ENCODE results near the gene MYCL.

MYCL gene

GRCh38 chr1:39901714-39902459 lies at the start of gene MYCL:
Gene MYCL, minus strand, starts transcription at chr1:39901917. Its CDS starts 483 bp downstream, at chr1:39901434.
- DNase-seq, result peak; percentile 83

GRCh38 chr1:39949891-39950290 lies 48.2 kb upstream of the MYCL start:
- no peak for DNase-seq

DNA sequence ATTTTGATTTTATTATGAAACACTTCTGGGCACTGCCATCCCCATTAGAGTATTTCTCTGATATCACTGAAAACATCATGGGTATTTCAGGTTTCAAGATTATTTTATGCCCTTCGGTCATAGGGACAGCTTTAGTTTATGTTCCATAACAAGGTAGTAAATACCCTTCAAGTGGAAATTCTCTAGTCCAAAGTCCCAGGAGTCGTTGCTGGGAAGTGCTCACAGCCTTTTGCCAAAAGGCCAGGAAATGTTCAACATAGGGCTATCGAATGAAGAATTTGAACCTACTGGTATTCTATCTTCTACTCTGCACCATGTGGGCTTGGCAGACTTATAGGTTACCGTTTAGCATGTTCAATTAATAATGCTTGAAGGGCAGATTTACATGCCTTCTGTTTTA lies 45.5 kb upstream of the MYCL start:
- no peak for DNase-seq

- no peak for DNase-seq
Observed at GRCh38 chr1:39946216-39946615, 44.5 kb upstream of the MYCL start.

GRCh38 chr1:39944410-39945112 lies 42.8 kb upstream of the MYCL start:
- DNase-seq, result no peak

- DNase-seq, result no peak
Observed at GRCh38 chr1:39943471-39944290, 42.0 kb upstream of the MYCL start.

GRCh38 chr1:39940980-39941871 lies 39.5 kb upstream of the MYCL start:
- no peak for DNase-seq

- no peak for DNase-seq
Observed at GRCh38 chr1:39940253-39940652, 38.5 kb upstream of the MYCL start.

- no peak for DNase-seq
Observed at GRCh38 chr1:39938856-39939255, 37.1 kb upstream of the MYCL start.

DNA sequence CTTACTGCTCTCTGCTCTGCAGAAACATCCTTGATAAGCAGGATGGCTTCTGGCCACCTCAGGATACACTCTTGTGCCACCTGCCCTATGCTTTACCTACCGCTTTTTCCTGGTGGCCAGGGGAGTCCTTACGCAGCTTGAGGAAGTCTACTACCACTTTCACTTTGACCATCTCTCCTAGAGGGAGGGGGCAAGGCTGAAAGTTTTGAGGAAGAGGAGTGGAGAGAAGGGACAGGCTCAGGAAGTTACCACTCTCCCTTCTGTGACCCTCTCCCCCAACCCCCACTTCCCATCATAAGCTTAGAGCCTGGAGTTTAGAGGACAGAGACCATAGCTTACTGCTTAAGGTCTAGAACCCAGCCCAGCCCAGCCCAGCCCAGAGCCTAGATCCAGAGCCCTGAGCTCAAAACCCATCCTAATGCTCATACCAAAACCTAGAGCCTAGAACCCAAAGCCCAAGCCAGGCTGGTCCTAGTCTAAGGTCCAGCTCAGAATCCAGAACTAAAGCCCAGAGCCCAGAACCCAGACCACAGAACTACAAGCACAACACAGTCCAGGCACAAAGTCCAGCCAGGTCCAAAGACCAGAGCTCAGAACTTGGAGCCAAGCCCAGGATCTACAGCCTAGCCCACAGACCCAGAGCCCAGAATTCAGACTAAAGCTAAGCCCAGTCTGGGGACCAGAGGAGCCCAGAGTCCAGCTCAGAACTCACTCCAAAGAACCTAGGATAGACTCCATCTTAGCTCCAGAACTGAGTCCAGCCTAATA lies 35.2 kb upstream of the MYCL start:
- DNase-seq, result no peak

DNA sequence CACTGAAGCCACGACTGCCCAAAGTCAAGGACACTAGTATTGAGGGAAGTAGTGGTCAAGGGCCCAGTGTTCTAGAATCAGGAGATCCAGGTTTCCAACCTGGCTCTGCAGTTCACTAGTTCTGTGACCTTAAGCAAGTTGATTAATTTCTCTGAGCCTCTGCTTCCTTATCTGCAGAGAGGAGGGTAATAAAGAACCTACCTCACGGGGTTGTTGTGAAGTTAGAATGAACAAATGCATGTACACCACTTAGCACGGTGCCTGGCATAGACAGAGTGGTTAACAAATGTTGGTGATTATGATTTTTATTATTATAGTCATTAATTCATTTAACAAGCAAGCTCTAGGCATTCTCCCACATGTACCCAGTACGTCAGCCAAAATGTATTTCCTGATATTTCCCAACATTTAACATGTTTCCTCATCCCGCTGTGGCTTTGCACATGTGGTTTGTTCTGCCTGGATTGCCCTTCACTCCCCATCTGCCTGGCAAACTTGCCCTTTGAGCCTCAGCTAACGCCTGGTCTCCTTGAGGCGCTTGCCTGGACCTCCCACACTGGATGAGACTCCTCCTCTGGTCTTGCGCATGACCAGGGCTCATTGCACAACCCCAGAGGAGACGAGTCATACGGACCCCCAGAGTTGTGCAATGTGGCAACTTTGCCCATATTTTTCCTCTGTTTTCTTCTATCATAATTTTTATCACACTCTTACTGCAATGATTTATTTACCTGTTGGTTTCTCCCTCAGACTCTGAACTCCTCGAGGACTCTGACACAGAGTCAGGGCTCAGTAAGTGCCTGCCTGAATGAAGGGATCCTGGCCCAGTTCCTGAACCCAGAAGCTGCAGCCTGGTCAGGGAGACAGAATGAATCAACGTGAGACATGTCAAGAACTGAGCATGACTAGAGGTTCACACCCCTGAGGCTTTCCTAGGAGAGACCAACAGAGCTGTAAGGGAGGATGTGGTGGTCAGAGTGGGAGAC lies 32.5 kb upstream of the MYCL start:
- no peak for DNase-seq

- no peak for DNase-seq
Observed at GRCh38 chr1:39928809-39929587, 27.3 kb upstream of the MYCL start.

- no peak for DNase-seq
Observed at GRCh38 chr1:39927538-39927937, 25.8 kb upstream of the MYCL start.

GRCh38 chr1:39926820-39927219 lies 25.1 kb upstream of the MYCL start:
- no peak for DNase-seq

DNA sequence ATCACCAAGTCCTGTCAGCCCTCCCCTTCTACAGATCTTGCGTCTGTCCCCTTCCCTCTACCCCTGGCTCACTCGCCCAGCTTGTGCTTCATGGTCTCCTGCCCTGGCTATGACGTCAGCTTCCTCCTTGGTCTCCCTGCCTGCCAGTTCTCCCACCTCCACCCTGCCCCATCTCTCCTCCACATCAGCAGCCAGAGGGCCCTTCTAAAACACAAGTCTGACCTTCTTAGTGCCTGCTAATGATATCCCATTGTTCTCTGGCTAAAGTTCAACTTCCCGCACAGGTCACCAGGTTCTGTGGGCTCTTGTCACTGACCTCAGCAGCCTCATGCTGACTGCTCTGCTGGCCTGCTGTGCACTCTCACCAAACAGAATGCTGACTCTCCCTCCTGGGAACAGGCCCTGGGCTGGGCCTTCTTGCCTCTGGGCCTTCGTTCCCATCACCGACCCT lies 24.7 kb upstream of the MYCL start:
- DNase-seq, result no peak

DNA sequence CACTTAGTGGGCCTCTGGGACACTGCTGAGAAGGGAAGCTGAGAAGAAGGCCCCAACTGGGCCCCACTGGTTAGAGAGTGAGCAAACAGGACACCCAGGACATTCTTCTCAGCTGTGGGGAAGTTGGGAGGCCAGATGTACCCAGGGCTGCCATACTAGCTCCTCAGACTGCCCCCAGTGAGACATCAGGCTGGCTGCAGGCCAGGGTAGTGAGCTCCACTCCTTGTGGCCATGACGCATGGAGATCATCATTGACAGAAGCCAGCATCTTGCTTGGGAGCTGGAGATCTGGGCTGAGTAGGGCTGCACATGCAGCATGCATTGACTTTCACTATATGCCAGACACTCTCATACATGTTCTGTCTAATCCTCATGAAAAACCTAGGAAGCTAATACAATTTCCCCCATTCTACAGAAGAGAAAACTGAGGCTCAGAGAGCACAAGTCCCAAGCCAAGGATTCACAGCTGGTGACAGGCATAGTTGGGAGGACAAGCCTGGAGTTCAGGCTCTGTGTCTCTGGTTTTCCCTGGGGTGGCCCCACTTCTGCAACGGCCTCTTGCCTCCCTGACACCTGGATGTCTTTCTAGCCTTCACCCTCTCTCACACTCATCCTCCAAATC lies 24.1 kb upstream of the MYCL start:
- DNase-seq, result no peak

- no peak for DNase-seq
Observed at GRCh38 chr1:39922251-39922688, 20.6 kb upstream of the MYCL start.

- DNase-seq, result peak; percentile 60
Observed at GRCh38 chr1:39919545-39919944, 17.8 kb upstream of the MYCL start.

- no peak for DNase-seq
Observed at GRCh38 chr1:39917825-39918224, 16.1 kb upstream of the MYCL start.
